ENCODE results near the gene CDH9.

DNA sequence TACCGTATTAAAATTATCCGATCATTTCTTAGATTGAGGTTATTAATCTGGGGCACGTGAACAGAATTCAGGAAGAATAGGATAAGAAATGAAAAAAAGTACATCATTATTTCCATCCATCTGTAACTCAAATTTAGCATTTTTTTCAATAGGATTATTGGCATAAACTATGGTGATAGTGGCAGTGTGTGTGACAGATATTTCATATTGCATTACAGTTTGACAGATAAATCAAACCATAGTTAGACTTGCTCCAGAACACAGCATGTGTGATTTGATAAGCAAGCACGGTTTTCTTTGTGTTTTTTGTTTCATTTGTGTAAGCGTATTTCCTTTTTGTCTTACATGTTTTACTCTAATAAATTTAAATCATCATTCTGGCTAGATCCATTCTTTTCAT, 155.0 kb downstream of the CDH9 start:
- TF ChIP-seq, protein P1, sequence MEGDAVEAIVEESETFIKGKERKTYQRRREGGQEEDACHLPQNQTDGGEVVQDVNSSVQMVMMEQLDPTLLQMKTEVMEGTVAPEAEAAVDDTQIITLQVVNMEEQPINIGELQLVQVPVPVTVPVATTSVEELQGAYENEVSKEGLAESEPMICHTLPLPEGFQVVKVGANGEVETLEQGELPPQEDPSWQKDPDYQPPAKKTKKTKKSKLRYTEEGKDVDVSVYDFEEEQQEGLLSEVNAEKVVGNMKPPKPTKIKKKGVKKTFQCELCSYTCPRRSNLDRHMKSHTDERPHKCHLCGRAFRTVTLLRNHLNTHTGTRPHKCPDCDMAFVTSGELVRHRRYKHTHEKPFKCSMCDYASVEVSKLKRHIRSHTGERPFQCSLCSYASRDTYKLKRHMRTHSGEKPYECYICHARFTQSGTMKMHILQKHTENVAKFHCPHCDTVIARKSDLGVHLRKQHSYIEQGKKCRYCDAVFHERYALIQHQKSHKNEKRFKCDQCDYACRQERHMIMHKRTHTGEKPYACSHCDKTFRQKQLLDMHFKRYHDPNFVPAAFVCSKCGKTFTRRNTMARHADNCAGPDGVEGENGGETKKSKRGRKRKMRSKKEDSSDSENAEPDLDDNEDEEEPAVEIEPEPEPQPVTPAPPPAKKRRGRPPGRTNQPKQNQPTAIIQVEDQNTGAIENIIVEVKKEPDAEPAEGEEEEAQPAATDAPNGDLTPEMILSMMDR (IDR thresholded peaks at IDR 0.05) = no peak
- no peak for TF ChIP-seq POLR2A (IDR thresholded peaks at IDR 0.05)

Data from heart left ventricle (tissue), 13 donors.